HuH-7 (cell line): ENCODE data around the gene NOS3.

Experiments
- DNase-seq: peaks from one replicate; pipeline ENCODE4 v3.0.0; 2011; ENCODE audit warnings: low spot score

The NOS3 gene

GRCh38 chr7:150964593-150965111, 26.2 kb upstream of the NOS3 start:
- DNase-seq = peak; percentile 70

DNA sequence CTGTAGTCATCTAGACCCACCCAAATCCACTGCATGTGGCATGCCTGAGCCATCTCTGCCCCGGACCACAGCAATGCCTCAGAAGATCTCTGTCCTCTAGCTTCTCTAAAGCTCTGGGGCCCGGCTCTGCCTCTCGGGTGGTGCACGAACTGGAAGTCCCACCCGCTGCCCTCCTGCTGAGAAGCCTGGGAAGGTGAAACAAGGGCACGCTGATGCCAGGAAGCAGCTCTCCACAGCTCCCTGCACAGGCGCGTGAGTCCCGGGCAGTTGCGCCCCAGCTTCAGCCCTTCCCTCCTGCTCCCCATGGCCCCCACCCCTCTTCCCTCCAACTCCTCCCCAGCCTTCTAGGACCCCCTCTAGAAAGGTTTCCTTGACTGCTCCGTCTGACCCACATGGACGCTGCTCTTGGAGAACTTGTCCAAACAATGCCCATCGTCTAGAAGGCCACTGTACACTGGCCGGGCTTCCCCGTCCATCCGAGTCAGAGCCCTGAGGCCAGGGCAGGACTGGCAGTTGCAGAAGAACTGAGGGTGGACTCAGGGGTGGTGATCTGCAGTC, 25.5 kb upstream of the NOS3 start:
- DNase-seq = no peak

DNA sequence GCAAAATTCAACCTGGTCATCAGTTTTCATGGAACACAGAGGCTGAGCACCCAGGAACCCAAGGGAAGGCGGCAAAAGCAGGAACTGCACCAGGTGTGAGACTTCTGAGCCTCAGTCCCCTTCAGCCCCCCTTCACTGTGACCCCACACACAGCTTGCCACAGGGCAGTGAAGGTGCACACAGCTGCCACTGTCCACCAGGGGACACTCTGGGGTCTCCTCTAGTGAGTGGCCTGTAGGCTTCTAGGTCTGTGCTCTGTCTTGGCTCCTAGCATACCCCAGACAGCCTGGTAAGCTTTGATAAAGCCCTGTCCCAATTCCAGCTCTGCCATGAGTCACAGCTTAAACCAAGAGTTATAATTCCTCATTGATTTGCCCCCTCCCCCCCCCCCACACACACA, 24.8 kb upstream of the NOS3 start:
- DNase-seq = peak; percentile 75

DNA sequence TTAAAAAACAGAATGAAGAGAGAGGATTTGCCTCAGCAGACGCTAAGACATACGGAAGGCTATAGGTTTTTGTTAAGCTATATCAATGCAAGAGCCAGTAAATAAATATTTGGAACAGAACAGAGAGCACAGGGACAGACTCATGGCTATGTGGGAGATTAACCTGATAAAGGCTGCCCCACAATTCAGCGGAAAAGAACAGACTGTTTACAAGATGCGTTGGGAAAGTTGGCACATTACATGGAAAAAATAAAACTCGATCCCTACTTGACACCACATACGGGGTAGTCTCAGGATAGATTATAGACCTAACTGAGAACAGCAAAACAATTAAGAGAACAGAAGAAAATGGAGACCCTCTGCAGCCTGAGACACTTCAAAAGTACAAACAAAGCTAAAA, 23.5 kb upstream of the NOS3 start:
- DNase-seq = no peak

- no peak for DNase-seq
Observed at GRCh38 chr7:150968056-150968733, 22.6 kb upstream of the NOS3 start.

DNA sequence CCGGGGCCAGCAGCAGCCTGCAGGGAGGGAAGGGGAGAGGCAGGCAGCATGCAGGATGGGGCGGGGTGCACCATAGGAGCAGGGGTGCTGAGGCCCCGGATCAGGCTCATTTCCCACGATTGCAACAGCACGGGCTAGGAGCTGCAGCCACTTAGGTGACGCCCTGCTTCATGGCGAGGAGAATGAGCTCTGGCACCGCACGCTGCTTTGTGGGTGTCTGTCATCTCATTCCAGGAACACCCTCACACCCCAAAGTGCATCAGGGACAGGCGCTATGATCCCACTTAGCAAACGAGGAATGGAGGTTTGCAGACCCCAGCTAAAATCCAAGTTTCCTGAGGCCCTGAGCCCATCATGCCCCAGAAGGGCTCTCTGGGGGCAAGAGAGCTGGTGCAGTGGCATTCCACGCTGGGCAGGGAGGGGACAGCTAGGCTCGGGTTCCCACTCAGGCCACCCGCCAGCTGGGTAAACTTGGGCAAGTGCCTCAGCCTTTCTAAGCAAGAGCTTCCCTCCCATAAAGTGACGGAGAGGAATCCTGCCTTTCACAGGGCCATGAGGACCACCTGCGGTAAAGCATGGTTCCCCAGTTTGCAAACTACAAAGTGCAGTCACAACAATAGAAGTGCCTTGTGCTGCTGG, 22.0 kb upstream of the NOS3 start:
- DNase-seq = no peak

DNA sequence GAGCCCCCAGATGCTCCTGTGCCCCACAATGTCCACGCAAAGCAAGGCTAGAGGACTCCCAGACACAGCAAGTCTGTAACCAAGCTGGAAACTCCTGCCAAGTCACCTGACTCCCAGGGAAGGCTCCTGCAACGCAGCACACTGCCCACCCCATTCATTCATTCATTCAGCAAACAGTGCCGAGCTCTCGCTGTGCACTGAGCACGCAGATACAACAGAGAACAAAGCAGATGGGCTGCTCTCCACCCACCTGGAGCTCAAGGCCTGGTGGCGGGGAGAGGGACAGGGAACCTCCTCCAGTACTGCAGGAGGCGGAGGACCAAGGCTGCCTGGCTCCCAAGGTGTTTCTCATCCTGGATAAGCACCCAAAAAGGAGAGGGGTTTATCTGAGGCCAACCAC, 21.3 kb upstream of the NOS3 start:
- DNase-seq = no peak

DNA sequence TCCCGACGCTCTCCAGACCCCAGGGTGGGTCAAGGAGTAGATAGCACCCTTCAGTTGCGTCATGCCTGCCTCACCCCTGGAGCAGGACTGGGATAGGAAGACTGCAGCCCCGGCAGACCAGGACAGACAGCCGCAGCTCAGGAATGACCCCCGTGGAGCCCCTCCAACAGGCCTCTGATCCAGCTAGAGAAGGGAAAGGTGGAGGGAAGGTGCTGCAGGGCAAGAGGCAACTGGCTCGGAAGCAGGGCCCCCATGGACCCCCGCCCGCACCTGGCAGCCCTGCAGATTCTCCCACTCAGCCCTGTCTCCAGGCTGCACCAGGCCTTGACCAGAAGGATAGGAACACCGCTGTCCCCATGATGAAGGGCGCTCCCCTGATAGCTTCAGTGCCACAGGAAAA, 20.4 kb upstream of the NOS3 start:
- DNase-seq = no peak

DNA sequence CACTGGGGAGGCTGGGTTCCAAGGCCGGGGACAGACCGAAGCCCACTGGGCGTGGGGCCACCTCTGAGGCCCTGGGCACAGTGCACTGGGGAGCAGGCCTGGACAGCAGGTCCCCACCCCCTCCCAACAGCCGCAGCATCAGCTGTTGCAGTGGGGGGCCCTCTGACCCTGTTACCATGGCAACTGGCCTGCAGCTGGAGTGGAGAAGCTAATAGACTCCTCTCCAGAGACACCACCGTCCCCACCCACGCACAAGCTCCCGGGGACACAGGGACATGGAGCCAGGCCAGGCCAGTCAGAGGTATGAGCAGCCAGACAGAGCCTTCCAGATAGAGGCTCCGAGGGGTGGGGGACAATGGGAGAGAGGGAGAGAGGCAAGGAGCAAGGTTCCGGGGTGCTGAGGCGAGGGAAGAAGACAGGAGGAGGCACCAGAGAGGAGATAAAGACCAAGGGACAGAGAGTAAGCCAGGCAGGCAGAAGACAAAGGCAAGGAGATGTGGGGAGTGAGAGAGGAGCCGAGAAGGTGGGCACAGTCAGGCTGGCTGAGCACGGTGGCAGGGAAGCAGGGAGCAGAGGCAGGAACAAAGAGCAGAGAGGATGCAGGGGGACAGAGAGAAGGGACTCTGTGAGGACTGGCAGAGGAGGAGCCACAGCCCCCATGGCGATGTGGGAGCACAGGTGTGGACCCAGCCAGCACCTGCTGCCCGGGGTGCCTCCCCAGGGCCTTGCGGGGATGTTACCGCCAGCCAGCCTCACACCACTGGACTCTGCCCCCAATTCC, 19.4 kb upstream of the NOS3 start:
- DNase-seq = no peak

DNA sequence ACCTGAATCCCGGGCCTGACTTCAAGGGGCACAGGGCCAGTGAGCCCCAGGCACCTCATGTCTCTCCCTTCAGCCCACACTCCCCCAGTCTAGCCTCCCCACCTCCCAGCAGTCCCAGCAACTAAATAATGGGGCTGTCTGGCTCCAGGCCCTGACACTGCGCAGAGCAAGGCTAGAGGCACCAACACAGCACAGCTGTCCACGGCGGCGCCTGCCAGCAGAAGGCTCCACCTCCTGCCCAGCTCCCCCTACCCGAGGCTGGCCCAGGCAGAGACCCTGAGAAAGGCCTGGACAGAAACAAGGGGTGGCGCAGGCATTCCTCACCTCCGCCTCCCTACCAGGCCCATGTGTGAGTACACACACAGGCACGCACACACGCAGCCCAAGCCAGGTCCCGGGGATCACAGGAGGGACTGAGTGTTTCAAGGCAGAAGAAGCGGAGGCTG, 18.8 kb upstream of the NOS3 start:
- no peak for DNase-seq

DNA sequence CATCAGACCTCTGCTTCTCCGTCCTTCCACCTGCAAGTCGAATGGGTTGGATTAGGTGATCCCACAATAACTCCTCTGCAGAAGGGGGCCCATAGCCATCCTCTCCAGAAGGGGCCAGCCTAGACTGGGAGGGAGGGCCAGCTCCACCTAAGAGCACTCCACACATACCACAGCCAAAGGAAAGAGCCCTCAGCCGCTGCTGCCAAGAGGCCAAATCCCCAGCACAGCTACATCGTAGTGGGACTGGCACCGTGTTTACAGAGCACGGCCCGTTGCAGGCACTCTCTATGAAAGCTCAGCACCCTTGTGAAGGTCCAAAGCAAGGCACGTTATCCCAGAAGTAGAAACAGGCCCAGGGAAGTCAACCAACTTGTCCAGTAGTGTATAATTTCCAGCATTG, 18.1 kb upstream of the NOS3 start:
- no peak for DNase-seq

- no peak for DNase-seq
Observed at GRCh38 chr7:150973571-150974451, 17.0 kb upstream of the NOS3 start.

- peak; percentile 61 for DNase-seq
Observed at GRCh38 chr7:150974468-150975391, 16.1 kb upstream of the NOS3 start.

GRCh38 chr7:150975536-150976319, 15.1 kb upstream of the NOS3 start:
- DNase-seq = no peak

DNA sequence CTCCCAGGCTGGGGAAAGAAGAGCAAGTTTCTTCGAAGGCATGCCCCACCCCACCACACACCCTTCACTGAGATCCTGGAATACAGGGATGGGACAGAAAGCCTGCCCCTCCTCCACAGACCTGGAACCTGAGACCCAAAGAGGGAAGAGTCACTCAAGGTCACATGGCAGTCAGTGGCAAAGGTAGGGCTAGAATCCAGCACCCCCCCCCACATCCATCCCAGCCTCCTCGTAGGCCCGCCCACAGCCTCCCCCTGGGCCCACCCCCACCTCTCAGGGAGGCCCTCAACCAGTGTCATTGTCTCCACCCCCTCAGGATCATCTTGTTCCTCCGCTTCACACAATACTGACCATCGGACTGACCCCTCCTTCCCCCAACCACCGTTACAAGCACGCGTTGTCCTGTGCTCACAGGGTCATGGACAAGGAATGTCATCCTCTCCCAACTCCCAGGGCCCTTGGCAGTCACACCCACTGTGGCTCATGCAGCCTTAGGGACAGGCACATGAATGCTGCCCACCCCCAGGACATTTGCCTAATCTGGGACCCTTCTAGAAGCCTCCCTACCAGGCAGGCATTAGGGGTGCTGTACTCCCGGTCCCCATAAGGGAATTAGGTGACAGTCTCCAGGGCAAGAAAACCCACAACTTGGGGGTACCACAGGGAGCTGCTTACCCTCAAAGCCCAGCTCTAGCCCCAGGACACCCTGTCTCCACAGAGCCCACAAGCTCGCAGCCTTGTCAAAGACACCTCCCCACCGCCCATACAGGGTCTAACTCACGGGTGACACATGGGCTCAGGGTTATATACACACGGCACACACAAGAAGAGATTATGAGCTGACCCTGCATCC, 14.1 kb upstream of the NOS3 start:
- no peak for DNase-seq

DNA sequence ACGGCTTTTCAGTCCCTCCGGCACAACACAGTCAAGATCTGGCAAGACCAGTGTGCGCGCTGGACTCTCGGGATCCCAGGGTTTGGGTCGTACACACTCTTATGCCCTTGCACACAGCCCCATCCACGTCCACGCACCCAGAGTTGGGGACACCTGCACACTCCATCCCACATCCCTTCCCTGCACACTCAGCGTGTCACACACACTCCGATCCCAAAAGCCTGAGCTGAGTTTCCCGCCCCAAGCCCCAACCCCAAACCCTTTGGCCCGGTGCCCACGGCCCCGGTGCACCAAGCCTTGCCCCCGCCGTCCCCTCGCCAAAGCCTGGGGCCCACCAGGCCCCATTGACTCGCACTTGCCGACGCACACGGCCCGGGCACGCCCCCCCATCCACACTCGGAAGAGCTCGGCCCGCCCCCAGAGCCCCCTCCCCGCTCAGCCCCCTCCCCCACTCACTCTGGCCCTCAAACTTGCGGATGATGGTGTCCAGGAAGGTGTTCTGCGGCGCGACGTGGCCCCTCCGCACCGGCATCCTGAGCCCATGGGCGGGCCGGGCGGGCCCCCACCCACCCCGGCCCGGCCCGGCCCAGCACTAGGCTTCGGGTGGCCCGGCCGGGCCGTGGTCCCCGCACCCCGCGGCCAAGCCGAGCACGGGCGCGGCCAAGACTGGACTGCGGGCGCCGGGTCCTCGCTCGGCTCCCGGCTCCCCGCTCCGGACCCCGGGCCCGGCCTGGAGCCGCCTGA, 13.3 kb upstream of the NOS3 start:
- DNase-seq = no peak

GRCh38 chr7:150978126-150978789, 12.6 kb upstream of the NOS3 start, which contains the start of gene KCNH2:
Gene KCNH2 (minus strand): TSS chr7:150978321. CDS start chr7:150977913, 408 bp downstream.
- peak; percentile 86 for DNase-seq
